Hindlimb muscle (tissue), 1 donor: ENCODE measurements around the gene GDF10. TPM values are rescaled to one million over a fixed set of nuclear protein-coding genes. Genes with fewer than 3 reads are reported as not detected.
A peak's percentile ranks its signal among the peaks of the same experiment; 100 is the strongest.

Experiments
- DNase-seq: peaks from one replicate; pipeline ENCODE4 v3.0.0-alpha.2; 2013
- polyA plus RNA-seq: library from polyadenylated mRNA; unstranded; fragments of 120-200 nt; gene quantifications from one replicate; pipeline ENCODE4 v1.2.1, GENCODE V29; 2013; ENCODE audit not compliant: insufficient read length

GDF10 gene
- polyA plus RNA-seq, 1 donor, result 0.41 TPM

- no peak for DNase-seq
These were observed 36.6 kb downstream of the GDF10 start for GRCh38 chr10:47336387-47337134.

- no peak for DNase-seq
These were observed 37.3 kb downstream of the GDF10 start for GRCh38 chr10:47337310-47337709.

GRCh38 chr10:47339186-47339735 lies 39.3 kb downstream of the GDF10 start:
- DNase-seq, result no peak

- no peak for DNase-seq
These were observed 40.0 kb downstream of the GDF10 start for GRCh38 chr10:47339759-47340607.

GRCh38 chr10:47340608-47341170 lies 40.7 kb downstream of the GDF10 start:
- peak; percentile 17 for DNase-seq

- no peak for DNase-seq
These were observed 45.2 kb downstream of the GDF10 start for GRCh38 chr10:47344996-47345870.

GRCh38 chr10:47346581-47347302 lies 46.7 kb downstream of the GDF10 start:
- no peak for DNase-seq

GRCh38 chr10:47347303-47347675 lies 47.3 kb downstream of the GDF10 start:
- DNase-seq, result no peak

GRCh38 chr10:47348138-47348651 lies 48.2 kb downstream of the GDF10 start, which contains the start of gene RBP3:
TSS of gene RBP3 (plus strand) at chr10:47348363. CDS start at chr10:47348485, 122 bp downstream.
- DNase-seq, result no peak

GRCh38 chr10:47348661-47349470 lies 48.9 kb downstream of the GDF10 start:
- DNase-seq, result no peak

GRCh38 chr10:47349516-47349915 lies 49.5 kb downstream of the GDF10 start:
- no peak for DNase-seq

- DNase-seq, result no peak
These were observed 50.0 kb downstream of the GDF10 start for GRCh38 chr10:47349941-47350371.

GRCh38 chr10:47350671-47351640 lies 51.0 kb downstream of the GDF10 start:
- no peak for DNase-seq

- no peak for DNase-seq
These were observed 52.2 kb downstream of the GDF10 start for GRCh38 chr10:47351899-47352815.

GRCh38 chr10:47353351-47353750 lies 53.4 kb downstream of the GDF10 start:
- no peak for DNase-seq

GRCh38 chr10:47354165-47354564 lies 54.2 kb downstream of the GDF10 start:
- no peak for DNase-seq

GRCh38 chr10:47354900-47355299 lies 54.9 kb downstream of the GDF10 start:
- no peak for DNase-seq

GRCh38 chr10:47356708-47357107 lies 56.7 kb downstream of the GDF10 start:
- DNase-seq, result no peak
